HEK293 (cell line): ENCODE results near the gene OR10A5.

ENCODE experiments used
- ZBTB1 ChIP-seq: fragments of 450-650 bp; formaldehyde crosslinking; IDR thresholded peaks from 2 replicates; pipeline ENCODE4 v1.5.1; 2016; ENCODE audit warnings: missing biosample characterization, missing genetic modification characterization
- ZBTB17 ChIP-seq: fragments of 450-650 bp; formaldehyde crosslinking; IDR thresholded peaks from 2 replicates; pipeline ENCODE4 v1.5.1; 2016; ENCODE audit warnings: missing biosample characterization, missing genetic modification characterization
- ZBTB8A ChIP-seq: fragments of 450-650 bp; formaldehyde crosslinking; IDR thresholded peaks from 2 replicates; pipeline ENCODE4 v1.5.1; 2016; ENCODE audit warnings: missing biosample characterization, missing genetic modification characterization
- ZNF114 ChIP-seq: fragments of 450-650 bp; formaldehyde crosslinking; IDR thresholded peaks from 2 replicates; pipeline ENCODE4 v1.5.0; 2017; ENCODE audit warnings: missing biosample characterization, missing genetic modification characterization
- ZNF324 ChIP-seq: fragments of 450-650 bp; formaldehyde crosslinking; IDR thresholded peaks from 2 replicates; pipeline ENCODE4 v1.5.1; 2016; ENCODE audit warnings: missing biosample characterization, missing genetic modification characterization
- ZNF610 ChIP-seq: fragments of 450-650 bp; formaldehyde crosslinking; IDR thresholded peaks from 2 replicates; pipeline ENCODE4 v1.5.1; 2016; ENCODE audit warnings: missing biosample characterization, missing genetic modification characterization, borderline replicate concordance
- ZSCAN23 ChIP-seq: fragments of 450-650 bp; formaldehyde crosslinking; IDR thresholded peaks from 2 replicates; pipeline ENCODE4 v1.5.1; 2016; ENCODE audit warnings: missing biosample characterization, missing genetic modification characterization
- TF ChIP-seq, protein P1 (sequence below): fragments of 450-650 bp; formaldehyde crosslinking; IDR thresholded peaks from 2 replicates; pipeline ENCODE4 v1.5.1; 2016; ENCODE audit warnings: missing biosample characterization, missing genetic modification characterization

DNA sequence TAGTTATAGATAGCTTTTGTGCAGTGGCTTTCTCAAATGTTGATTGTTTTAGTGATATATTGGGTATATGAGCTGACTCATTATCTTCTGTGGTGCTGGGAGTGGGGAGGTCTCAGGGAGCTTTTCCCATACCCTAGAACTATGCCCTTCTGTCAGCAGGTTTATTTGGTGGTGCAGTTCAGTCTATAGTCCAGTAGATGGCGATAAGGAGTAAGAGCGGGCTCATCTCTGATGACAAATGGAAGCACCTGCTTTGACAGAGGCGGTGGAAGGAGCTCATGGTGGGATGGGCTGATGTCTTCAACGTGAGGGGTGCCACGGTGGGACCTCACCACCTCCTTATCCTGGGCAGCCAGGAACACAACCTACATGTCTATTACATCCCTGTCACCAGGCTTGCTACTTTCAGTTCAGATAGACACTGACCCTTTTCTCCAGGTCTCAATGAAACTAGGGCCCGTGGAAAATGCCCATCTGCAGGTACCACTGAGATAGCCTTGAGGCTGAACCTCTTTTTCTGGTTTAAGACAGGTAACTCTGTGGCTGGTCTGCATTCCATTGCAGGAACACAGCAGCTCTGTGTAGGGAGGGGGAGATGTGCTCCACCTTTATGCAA is 33.0 kb upstream of the OR10A5 start:
- TF ChIP-seq ZNF324 (tag by site-specific recombination), result no peak
- TF ChIP-seq ZBTB17 (tag by site-specific recombination), result no peak
- no peak for TF ChIP-seq ZBTB1 (tag by site-specific recombination)
- TF ChIP-seq, protein P1, sequence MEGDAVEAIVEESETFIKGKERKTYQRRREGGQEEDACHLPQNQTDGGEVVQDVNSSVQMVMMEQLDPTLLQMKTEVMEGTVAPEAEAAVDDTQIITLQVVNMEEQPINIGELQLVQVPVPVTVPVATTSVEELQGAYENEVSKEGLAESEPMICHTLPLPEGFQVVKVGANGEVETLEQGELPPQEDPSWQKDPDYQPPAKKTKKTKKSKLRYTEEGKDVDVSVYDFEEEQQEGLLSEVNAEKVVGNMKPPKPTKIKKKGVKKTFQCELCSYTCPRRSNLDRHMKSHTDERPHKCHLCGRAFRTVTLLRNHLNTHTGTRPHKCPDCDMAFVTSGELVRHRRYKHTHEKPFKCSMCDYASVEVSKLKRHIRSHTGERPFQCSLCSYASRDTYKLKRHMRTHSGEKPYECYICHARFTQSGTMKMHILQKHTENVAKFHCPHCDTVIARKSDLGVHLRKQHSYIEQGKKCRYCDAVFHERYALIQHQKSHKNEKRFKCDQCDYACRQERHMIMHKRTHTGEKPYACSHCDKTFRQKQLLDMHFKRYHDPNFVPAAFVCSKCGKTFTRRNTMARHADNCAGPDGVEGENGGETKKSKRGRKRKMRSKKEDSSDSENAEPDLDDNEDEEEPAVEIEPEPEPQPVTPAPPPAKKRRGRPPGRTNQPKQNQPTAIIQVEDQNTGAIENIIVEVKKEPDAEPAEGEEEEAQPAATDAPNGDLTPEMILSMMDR (tag by site-specific recombination), result no peak; the same call in 1 of the 2 replicates
- TF ChIP-seq ZBTB8A (tag by site-specific recombination), result no peak
- TF ChIP-seq ZNF610 (tag by site-specific recombination), result no peak
- no peak for TF ChIP-seq ZSCAN23 (tag by site-specific recombination)
- no peak for TF ChIP-seq ZNF114
